HG03025 (cell line): ENCODE data around the gene PIWIL4.

ENCODE experiments used
- ATAC-seq: cut with Tn5 transposase; IDR thresholded peaks from one replicate; pipeline ENCODE4 v1.9.1; 2021; ENCODE audit warnings: mild to moderate bottlenecking, moderate library complexity; ENCODE audit not compliant: unreplicated experiment, low FRiP score

PIWIL4 gene

DNA sequence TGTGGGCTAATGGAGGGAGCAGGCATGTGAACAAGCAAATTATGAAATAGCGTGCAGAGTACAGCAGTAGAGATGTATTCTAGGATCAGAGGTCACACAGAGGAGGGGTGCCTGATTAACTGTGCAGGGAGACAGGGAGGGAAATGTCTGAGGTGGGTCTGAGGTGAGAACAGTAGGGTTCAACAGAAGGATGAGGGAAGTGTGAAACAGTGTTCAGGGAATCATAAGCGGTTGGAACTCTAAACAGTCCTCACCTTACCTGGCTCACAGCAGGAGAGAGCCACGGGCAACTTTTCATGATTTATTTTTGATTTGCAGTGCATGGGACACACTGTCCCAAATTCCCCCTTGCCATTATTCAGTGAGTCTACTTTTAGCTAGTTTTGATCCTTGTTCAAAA lies 90.5 kb downstream of the PIWIL4 start:
- ATAC-seq, result no peak

DNA sequence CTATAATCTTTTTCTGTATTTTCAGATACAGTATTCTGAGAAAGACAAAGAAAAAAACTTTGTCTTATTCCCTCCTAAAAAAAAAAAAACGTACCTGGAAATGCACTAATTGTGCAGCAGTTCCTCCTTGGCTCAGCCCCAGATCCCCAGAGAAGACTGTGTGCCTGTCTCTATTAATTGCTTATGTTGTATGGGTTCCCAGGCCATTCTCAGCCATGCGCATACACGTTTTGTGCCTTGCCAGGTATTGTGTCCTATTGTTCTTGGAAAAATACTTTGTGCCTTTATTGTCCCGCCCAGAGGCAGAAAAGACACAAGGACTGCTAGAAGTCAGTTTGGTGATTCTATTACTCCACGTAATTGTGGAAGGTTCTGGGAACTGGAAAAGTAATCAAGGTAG lies 91.2 kb downstream of the PIWIL4 start:
- ATAC-seq, result no peak

DNA sequence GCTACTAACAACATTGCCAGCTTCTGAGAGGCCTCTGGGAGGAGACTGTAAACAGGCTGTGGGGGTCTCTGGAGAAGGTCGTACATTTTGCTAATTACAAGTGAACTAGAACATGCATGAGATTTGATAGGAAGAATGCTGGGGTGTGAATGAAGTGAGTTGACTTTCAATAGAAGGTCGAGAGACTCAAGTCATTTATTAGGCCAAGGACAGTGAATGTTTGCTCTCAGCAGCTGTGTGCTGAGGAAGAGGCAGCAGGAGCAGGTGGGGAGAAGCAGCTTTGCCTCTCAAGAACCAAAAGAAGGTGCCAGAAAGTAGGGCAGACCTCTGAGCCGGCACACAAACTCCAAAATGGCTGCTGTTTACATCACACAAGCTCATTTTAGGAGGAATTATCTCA lies 91.7 kb downstream of the PIWIL4 start:
- ATAC-seq, result no peak

DNA sequence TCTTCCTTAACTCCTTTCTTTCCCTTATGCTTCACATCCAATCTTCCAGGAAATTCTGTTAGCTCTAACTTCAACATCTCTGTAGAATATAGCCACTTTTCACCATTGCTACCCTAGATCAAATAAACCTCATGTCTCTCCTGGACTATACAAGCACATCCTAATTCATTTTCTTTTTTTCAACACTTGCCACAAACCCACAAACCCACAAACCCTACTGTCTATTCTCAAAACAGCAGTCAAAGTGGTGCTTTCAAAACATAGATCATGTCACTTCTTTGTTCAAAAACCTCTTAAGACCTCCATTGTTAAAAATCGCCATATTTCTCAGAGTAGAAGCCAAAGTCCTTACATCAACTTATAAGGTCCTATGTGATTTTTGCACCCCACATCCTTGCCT lies 94.3 kb downstream of the PIWIL4 start:
- ATAC-seq, result no peak

DNA sequence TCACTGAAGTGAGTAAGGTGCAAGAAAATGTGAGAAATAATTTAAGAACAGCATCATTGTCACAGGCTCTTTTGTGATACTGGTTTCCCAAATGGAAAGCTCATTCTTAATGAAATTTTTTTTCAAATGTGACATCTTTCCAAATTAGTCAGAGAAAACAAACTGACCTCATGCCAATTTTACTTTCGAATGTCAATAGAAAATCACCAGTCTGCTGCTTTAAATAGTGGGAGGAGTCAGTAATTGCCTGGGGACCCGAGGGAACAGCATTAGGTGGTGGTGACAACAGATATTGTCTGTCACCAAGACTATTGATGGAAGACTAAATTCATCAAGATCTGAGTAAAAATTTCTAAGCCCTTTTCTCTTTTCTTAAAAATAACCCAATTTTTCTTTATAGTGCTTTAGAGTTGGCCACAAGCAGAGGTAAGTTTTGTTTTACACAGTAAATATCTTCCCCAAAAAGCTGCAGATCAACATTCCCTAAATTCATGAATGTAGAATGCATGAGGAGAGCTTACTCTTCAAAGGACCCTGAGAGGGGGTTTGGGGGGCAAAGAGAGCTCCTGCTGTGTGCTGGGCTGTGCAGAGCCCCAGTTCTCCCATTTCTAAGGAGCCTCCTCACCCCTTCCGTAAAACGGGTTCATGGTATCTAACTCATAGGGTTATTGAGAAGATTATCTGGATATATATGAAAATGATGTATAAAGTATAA lies 95.1 kb downstream of the PIWIL4 start:
- ATAC-seq, result no peak

DNA sequence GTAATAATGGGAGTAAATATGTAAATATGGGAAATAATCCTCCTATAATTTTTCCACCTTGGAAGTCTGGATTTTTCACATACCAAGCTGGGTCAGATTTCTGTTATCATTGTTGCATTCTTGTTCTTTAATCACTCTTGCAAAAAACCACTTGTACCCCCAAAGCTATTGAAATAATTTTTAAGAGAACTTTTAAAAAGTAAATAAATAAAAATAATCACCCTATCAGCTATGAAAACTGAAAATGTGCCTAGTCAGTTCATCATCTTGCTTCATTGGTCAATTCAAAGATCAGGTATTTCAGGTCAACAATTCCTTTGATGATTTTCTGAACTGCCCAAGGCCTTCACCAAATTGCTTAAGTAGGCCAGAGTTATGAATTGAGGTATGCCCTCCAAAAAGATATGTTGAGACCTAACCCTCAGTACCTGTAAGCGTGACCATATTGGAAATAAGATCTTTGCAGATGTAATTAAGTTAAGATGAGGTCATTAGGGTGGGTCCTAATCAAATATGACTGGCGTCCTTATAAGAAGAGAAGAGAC lies 95.8 kb downstream of the PIWIL4 start:
- ATAC-seq, result no peak

DNA sequence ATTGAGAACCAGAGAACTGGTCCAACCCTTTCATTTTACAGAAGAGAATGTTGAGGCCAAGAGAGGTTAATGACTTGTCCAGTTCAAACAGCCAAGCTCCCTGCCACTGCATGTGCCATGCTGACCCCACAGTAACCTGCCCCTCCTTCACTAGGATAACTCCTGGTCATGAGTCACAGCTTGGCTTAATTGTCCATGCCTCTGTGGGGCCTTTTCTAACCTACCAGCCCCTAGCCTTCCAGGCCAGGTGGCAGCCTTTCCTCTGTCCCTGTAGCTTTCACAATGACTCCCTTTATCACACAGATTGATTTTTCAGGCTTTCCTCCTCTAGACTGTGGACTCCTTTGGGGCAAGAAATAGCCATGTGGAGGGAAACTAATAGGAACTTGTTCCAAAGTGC lies 97.2 kb downstream of the PIWIL4 start:
- no peak for ATAC-seq

DNA sequence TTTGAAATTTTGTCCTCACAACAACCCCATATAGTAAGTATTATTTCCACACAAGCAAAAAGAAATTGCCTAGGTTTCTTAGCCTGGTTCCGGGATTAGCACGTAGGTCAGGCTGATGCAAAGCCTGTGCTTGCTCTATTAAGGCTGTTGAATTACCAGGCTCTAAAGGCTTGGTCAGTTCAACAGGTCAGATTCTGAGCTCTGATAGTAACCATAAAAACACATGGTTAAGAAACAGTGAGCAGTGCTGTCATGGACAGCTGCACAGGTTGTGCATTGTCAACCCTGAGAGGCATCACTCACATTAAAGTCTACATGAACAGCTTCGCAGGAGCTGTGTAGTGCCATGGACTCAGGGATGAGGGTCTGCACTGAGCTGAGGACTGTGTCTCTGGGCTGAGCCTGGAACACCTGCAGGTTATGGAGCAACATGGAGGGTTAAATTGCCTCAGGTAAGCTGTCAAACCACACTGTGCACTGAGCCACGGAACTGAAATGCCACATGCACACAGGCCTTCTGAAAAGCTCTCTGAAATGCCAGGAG lies 98.0 kb downstream of the PIWIL4 start:
- no peak for ATAC-seq

DNA sequence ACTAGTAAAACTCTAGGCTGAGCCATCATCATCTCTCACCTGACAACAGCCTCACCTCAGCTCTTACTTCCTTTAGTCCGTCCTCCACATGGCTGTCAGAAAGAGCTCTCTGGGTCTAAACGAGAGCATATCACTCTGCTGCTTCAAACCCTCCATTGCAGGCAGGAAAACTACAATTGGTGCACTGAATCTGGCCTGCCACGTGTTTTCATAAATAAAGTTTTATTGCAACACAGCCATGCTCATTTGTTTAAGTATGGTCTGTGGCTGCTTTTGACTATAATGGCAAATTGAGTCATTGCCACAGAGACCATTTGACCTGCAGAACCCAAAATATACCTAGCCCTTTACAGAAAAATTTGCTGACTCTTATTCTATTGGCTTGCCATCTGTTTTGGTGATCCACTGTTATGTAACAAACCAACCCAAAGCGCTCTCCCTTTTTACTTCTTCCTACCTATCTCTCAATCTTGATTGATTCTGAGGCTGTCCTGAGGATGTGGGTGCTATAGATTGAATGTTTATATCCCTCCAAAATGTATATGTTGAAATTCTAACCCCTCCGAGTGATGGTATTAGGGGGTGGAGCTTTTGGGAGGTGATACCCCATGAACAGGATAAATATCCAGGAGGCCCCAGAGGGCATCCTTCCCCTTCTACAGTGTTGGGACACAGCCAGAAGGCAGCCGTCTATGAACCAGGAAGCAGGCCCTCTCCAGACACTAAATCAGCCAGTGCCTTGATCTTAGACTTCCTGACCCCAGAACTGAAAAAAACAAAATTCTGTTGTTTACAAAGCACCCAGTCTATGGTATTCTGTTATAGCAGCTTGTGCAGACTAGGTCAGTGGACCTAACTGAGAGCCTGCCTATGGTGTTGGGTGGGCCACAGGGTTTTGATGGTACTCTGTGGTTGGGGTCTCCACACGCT lies 99.9 kb downstream of the PIWIL4 start:
- no peak for ATAC-seq

DNA sequence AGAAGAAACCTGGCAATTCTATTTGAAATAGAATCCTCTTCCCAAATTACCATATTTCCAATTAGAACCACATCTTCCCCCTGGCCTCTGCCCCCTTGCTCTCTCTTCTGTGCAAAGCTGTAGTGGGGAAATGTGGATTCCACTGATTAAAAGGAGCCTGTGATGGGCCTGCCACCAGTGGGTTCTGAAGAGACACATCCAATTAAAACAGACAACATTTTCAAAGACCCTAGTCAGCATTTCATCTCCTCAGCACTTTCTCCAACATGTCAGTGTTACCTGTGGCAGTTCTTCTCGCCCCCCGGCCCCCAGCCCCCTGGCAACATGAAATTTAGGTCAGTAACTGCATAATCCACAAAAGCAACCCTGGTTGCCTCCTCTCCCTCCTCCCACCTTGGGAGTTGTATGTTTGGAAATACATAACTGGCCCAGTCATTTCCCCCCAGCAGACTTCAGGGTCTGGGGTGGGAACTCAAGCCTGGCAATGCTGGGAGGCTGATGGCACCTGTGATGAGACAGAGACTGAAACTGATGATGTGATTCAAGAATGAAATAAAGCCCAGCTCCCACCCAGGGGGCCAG lies 101.1 kb downstream of the PIWIL4 start:
- ATAC-seq, result no peak

DNA sequence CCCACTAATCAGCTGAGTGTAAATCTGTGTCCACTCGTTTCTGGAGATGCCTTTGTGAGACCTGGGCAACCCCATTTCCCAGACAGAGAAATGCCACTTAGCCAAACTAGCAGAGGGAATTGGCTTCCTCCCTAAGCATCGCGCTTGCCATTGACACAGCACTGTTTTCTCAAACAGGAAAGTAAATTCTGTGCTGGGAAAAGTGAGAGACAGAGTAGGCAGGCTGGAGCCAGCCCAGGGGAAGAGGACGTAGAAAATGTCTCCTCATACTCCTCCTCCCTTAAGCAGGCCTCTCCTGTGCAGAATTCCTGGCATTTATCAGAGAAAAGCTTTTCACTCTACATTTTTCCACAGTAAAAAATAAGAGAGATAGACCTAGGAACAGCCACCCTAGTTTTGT lies 101.9 kb downstream of the PIWIL4 start:
- ATAC-seq, result no peak
